ENCODE data around the gene COL9A3.

GRCh38 chr20:62811720-62812119, 5.1 kb upstream of the COL9A3 start:
- TF ChIP-seq POLR2A (IDR thresholded peaks at IDR 0.05; ENCODE audit: low read depth, low read length) (no peak), TAF1 (IDR thresholded peaks at IDR 0.05; ENCODE audit: borderline replicate concordance, low read depth, low read length) (no peak), POLR2AphosphoS5 (IDR thresholded peaks at IDR 0.05; ENCODE audit: low read depth, low read length) (no peak)

Measured in GM12892 (cell line).